ENCODE measurements around the gene PNMT.

Gene PNMT

DNA sequence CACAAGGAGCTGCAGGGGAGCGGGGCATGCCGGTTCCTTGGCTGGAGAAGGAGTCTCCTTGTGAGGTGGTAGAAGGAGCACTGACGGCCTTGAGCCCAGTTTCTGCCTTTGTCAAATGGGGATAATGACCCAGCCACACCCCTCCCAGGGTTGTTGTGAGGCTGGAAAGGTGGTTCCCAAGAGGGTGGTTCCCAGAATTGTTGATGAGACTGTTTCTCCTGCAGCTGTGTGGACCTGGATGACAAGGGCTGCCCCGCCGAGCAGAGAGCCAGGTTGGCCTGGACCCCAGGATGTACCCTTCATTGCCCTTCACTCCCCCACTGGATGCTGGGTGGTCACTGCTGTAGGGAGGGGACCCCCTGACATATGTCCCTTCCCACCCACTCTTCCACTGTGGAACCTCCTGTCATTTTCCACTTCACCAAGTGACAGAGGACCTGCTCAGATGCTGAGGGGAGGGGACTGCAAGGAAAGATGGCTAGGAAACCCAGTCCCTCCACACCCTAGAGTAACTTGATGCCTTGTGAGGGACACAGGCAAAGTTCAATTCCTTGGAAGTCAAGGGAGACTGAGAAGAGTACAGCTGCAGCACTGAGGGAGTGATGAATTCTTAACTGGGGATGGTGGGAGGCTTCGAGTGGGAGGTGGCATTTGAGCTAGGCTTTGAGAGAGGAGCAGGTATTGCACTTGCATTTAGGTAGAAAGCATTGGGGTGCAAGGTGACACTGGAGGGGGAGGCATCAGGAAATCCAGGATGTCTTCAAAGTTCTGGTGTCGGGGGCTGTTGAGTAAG, 51.5 kb downstream of the PNMT start:
- H3K4me3 ChIP-seq (ENCODE audit: low read depth, low read length): no peak overlapping the region
- no peak for DNase-seq
- no peaks in the 10 kb centered on the region for H3K4me1 ChIP-seq
- TF ChIP-seq, protein P1, sequence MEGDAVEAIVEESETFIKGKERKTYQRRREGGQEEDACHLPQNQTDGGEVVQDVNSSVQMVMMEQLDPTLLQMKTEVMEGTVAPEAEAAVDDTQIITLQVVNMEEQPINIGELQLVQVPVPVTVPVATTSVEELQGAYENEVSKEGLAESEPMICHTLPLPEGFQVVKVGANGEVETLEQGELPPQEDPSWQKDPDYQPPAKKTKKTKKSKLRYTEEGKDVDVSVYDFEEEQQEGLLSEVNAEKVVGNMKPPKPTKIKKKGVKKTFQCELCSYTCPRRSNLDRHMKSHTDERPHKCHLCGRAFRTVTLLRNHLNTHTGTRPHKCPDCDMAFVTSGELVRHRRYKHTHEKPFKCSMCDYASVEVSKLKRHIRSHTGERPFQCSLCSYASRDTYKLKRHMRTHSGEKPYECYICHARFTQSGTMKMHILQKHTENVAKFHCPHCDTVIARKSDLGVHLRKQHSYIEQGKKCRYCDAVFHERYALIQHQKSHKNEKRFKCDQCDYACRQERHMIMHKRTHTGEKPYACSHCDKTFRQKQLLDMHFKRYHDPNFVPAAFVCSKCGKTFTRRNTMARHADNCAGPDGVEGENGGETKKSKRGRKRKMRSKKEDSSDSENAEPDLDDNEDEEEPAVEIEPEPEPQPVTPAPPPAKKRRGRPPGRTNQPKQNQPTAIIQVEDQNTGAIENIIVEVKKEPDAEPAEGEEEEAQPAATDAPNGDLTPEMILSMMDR (IDR thresholded peaks at IDR 0.05; ENCODE audit: low read depth, low read length): no peak
- no peaks in the 10 kb centered on the region for H3K9me3 ChIP-seq
- no peaks in the 10 kb centered on the region for H3K36me3 ChIP-seq
- 0 out of 2 replicates have a peak, but pooled peaks cover 7% of the 10 kb centered on the region for H3K27me3 ChIP-seq

Data from BE2C (cell line).